Measurements from ENCODE around the gene CEP89. TPM values are rescaled to one million over a fixed set of nuclear protein-coding genes. Genes with fewer than 3 reads are reported as not detected.
"Not testable (repeated sequence)": the region's sequence is repeated elsewhere in the genome, so short reads cannot be mapped to it uniquely, and the experiment has no call there.

CEP89 gene
- total RNA-seq, 1 experiment from 2014 or later = 39.9 TPM

DNA sequence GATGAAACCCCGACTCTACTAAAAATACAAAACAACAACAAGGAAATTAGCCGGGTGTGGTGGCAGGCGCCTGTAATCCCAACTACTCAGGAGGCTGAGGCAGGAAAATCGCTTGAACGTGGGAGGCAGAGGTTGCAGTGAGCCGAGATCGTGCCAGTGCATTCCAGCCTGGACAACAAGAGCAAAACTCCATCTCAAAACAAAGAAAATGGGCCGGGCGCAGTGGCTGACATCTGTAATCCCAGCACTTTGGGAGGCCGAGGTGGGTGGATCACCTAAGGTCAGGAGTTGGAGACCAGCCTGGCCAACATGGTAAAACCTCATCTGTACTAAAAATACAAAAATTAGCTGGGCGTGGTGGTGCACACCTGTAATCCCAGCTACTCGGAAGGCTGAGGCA, 139.7 kb downstream of the CEP89 start:
- H3K9me3 ChIP-seq (ENCODE audit: control insufficient read depth, insufficient read depth, low read depth, low read length); in situ Hi-C loops (cut with HindIII; ENCODE audit: low pct_unique_long_range_greater_than_20kb, low sequenced_read_pairs); H3K4me3 ChIP-seq (ENCODE audit: low read depth in 2 of 2, low read length in 2 of 2); ATAC-seq; H3K27ac ChIP-seq (ENCODE audit: low read length); CTCF ChIA-PET; H3K27me3 ChIP-seq (ENCODE audit: control insufficient read depth, insufficient read depth, low read length); POLR2A ChIA-PET; intact Hi-C loops (cut with micrococcal nuclease; ENCODE audit: unreplicated experiment); H3K4me1 ChIP-seq (ENCODE audit: control insufficient read depth, insufficient read depth, low read length); BruUV-seq (replicated peaks); DNase-seq (ENCODE audit: low read depth, low spot score); H3K36me3 ChIP-seq (ENCODE audit: control insufficient read depth, insufficient read depth, low read length): not testable (repeated sequence)

DNA sequence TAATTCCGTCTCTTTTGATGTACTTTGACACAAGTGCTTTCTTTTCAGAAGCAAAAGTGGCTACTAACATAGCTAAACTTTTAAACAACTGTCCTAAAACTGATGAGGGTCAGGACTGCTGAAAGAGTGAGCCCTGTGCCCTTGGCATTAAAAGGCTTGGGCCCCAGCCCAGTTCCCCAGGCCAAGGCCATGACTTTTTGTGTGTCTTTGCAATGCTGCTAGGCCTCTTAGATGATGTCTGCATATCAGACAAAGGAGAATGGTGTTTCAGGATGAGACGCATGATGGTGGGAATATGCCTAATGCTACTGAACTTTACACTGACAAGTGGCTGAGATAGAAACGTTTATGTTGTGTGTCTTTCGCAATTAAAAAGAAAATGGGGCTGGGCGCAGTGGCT, 140.1 kb downstream of the CEP89 start:
- TF ChIP-seq SIN3A (IDR thresholded peaks at IDR 0.05; ENCODE audit: borderline replicate concordance, insufficient read depth, low read depth, low read length) (no peak), TCF7L2 (IDR thresholded peaks at IDR 0.05; ENCODE audit: low read depth, low read length) (no peak), POLR2AphosphoS5 (IDR thresholded peaks at IDR 0.05; ENCODE audit: low read depth, low read length) (no peak)
- TF ChIP-seq, protein P1, sequence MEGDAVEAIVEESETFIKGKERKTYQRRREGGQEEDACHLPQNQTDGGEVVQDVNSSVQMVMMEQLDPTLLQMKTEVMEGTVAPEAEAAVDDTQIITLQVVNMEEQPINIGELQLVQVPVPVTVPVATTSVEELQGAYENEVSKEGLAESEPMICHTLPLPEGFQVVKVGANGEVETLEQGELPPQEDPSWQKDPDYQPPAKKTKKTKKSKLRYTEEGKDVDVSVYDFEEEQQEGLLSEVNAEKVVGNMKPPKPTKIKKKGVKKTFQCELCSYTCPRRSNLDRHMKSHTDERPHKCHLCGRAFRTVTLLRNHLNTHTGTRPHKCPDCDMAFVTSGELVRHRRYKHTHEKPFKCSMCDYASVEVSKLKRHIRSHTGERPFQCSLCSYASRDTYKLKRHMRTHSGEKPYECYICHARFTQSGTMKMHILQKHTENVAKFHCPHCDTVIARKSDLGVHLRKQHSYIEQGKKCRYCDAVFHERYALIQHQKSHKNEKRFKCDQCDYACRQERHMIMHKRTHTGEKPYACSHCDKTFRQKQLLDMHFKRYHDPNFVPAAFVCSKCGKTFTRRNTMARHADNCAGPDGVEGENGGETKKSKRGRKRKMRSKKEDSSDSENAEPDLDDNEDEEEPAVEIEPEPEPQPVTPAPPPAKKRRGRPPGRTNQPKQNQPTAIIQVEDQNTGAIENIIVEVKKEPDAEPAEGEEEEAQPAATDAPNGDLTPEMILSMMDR (IDR thresholded peaks at IDR 0.05) = no peak
- TF ChIP-seq, protein P2, sequence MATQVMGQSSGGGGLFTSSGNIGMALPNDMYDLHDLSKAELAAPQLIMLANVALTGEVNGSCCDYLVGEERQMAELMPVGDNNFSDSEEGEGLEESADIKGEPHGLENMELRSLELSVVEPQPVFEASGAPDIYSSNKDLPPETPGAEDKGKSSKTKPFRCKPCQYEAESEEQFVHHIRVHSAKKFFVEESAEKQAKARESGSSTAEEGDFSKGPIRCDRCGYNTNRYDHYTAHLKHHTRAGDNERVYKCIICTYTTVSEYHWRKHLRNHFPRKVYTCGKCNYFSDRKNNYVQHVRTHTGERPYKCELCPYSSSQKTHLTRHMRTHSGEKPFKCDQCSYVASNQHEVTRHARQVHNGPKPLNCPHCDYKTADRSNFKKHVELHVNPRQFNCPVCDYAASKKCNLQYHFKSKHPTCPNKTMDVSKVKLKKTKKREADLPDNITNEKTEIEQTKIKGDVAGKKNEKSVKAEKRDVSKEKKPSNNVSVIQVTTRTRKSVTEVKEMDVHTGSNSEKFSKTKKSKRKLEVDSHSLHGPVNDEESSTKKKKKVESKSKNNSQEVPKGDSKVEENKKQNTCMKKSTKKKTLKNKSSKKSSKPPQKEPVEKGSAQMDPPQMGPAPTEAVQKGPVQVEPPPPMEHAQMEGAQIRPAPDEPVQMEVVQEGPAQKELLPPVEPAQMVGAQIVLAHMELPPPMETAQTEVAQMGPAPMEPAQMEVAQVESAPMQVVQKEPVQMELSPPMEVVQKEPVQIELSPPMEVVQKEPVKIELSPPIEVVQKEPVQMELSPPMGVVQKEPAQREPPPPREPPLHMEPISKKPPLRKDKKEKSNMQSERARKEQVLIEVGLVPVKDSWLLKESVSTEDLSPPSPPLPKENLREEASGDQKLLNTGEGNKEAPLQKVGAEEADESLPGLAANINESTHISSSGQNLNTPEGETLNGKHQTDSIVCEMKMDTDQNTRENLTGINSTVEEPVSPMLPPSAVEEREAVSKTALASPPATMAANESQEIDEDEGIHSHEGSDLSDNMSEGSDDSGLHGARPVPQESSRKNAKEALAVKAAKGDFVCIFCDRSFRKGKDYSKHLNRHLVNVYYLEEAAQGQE (IDR thresholded peaks at IDR 0.05; ENCODE audit: insufficient read depth in 1 of 2, low read depth in 2 of 2, low read length in 1 of 2) = no peak
- no peak for ATAC-seq
- Histone ChIP-seq H3K27ac (ENCODE audit: low read length) (no peak overlapping the region), H3K4me3 (ENCODE audit: low read depth in 2 of 2, low read length in 2 of 2) (no peak overlapping the region), H3K36me3 (ENCODE audit: control insufficient read depth, insufficient read depth, low read length) (no peaks in the 10 kb centered on the region), H3K4me1 (ENCODE audit: control insufficient read depth, insufficient read depth, low read length) (no peaks in the 10 kb centered on the region), H3K9me3 (ENCODE audit: control insufficient read depth, insufficient read depth, low read depth, low read length) (no peaks in the 10 kb centered on the region), H3K27me3 (ENCODE audit: control insufficient read depth, insufficient read depth, low read length) (no peaks in the 10 kb centered on the region)
- ChIA-PET CTCF (no interaction called here), POLR2A (no interaction called here)
- in situ Hi-C loops (cut with HindIII; ENCODE audit: low pct_unique_long_range_greater_than_20kb, low sequenced_read_pairs) (no loop called here), intact Hi-C loops (cut with micrococcal nuclease; ENCODE audit: unreplicated experiment) (no loop called here)
- no peak for DNase-seq (ENCODE audit: low read depth, low spot score)
- no TSS peak for BruUV-seq (replicated peaks)

DNA sequence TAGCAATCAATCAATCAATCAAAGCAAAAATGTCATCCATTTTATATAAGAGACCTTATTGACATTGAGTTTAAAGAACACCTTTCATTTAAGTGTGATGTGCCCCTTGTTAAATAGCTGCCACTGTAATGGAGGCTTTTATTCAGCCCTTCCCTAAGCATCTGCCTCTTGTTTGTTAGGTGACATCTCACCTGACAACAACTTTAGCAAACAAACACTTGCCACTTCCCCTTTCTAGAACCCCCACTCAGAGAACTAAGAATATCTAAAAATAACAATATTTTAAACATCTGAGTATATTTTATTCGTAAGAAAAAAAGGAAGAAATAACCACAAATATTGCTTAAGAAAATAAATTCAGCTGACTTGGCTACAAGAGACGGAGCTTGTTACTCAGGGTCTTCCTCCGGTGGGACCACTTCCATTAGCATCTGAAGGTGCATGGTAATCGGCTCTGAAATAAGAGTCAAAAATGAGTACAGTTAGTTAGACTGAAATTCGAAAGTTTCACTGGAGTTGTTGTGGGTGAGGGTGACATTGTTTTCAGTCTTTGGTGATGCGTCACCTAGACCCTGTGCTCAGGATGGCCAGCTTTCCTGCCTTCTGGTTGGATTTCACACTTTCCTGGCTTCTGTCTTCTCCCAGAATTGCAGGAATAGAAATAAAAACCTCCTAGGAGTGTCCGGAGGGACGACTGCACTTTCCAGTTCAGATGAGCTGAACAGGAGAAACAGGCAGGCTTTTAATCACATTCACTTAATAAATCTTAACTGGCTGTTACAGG, 141.3 kb downstream of the CEP89 start:
- POLR2A ChIA-PET = no interaction called here
- Histone ChIP-seq H3K4me3 (ENCODE audit: low read depth in 2 of 2, low read length in 2 of 2) (no peak overlapping the region), H3K27ac (ENCODE audit: low read length) (no peak overlapping the region), H3K36me3 (ENCODE audit: control insufficient read depth, insufficient read depth, low read length) (no peaks in the 10 kb centered on the region), H3K4me1 (ENCODE audit: control insufficient read depth, insufficient read depth, low read length) (no peaks in the 10 kb centered on the region), H3K9me3 (ENCODE audit: control insufficient read depth, insufficient read depth, low read depth, low read length) (no peaks in the 10 kb centered on the region), H3K27me3 (ENCODE audit: control insufficient read depth, insufficient read depth, low read length) (no peaks in the 10 kb centered on the region)
- intact Hi-C loops (cut with micrococcal nuclease; ENCODE audit: unreplicated experiment) (no loop called here), in situ Hi-C loops (cut with HindIII; ENCODE audit: low pct_unique_long_range_greater_than_20kb, low sequenced_read_pairs) (no loop called here)
- CTCF ChIA-PET = interaction anchor here (0.7 kb wide), 1 partner anchor 430 kb away, joined by 3 read pairs; no protein-coding TSS in a partner anchor
- BruUV-seq (replicated peaks) = no TSS peak
- ATAC-seq (no peak), DNase-seq (ENCODE audit: low read depth, low spot score) (no peak)
- TF ChIP-seq TCF7L2 (IDR thresholded peaks at IDR 0.05; ENCODE audit: low read depth, low read length) = no peak
- no peak for TF ChIP-seq SIN3A (IDR thresholded peaks at IDR 0.05; ENCODE audit: borderline replicate concordance, insufficient read depth, low read depth, low read length)
- TF ChIP-seq, protein P1 (IDR thresholded peaks at IDR 0.05) = no peak
- TF ChIP-seq, protein P2 (IDR thresholded peaks at IDR 0.05; ENCODE audit: insufficient read depth in 1 of 2, low read depth in 2 of 2, low read length in 1 of 2) = no peak
- TF ChIP-seq POLR2AphosphoS5 (IDR thresholded peaks at IDR 0.05; ENCODE audit: low read depth, low read length) = no peak
